Skeletal muscle tissue (tissue), 4 donors: ENCODE measurements around the gene CELA2B. TPM values are rescaled to one million over a fixed set of nuclear protein-coding genes. Genes with fewer than 3 reads are reported as not detected.

Source experiments
- H3K27ac ChIP-seq: one replicate; pipeline ENCODE4 v1.7.0; 2013; ENCODE audit warnings: mild to moderate bottlenecking, low read depth, low read length, inconsistent platforms
- H3K27me3 ChIP-seq, 3 donors: one replicate each; pipeline ENCODE4 v1.7.0; 2013; ENCODE audit warnings: low read length in 3 of 3; ENCODE audit not compliant: control insufficient read depth in 3 of 3, insufficient read depth in 3 of 3
- H3K36me3 ChIP-seq, 3 donors: one replicate each; pipeline ENCODE4 v1.7.0; 2013; ENCODE audit warnings: low read length in 3 of 3; ENCODE audit not compliant: control insufficient read depth in 3 of 3, insufficient read depth in 3 of 3
- H3K4me1 ChIP-seq, 3 donors: one replicate each; pipeline ENCODE4 v1.7.0; 2013; ENCODE audit warnings: low read length in 3 of 3, mild to moderate bottlenecking in 3 of 3; ENCODE audit not compliant: control insufficient read depth in 3 of 3, insufficient read depth in 3 of 3
- H3K4me3 ChIP-seq, 3 donors: one replicate each; pipeline ENCODE4 v1.7.0; 2013; ENCODE audit warnings: low read length in 3 of 3
- H3K9ac ChIP-seq, 3 donors: one replicate each; pipeline ENCODE4 v1.7.0; 2013; ENCODE audit warnings: low read length in 3 of 3, mild to moderate bottlenecking in 3 of 3, moderate library complexity in 2 of 3, low read depth in 1 of 3
- H3K9me3 ChIP-seq, 3 donors: one replicate each; pipeline ENCODE4 v1.7.0; 2013; ENCODE audit warnings: low read length in 3 of 3; ENCODE audit not compliant: control insufficient read depth in 3 of 3
- total RNA-seq: library from RNA; depleted of rRNA; stranded (reverse); fragments of >200 nt; gene quantifications from one replicate; pipeline ENCODE4 v1.2.3, GENCODE V29; 2014
- donor health status: Osteomylitis.

CELA2B gene
- total RNA-seq, 1 donor from 2014 or later = 1.6 TPM

- no peak overlapping the region for H3K4me3 ChIP-seq
- no peak overlapping the region for H3K9ac ChIP-seq
- H3K27ac ChIP-seq = no peak overlapping the region
- H3K27me3 ChIP-seq = peaks cover 0 to 21% (median 3%) of the 10 kb centered on the region in 3 donors
- no peaks in the 10 kb centered on the region for H3K9me3 ChIP-seq
- H3K36me3 ChIP-seq = no peaks in the 10 kb centered on the region
- no peaks in the 10 kb centered on the region for H3K4me1 ChIP-seq
Measured at GRCh38 chr1:15444468-15445389, 31.2 kb upstream of the CELA2B start.

GRCh38 chr1:15445390-15446122 is 30.3 kb upstream of the CELA2B start:
- no peaks in the 10 kb centered on the region for H3K9me3 ChIP-seq

GRCh38 chr1:15446212-15446611 is 29.7 kb upstream of the CELA2B start:
- Histone ChIP-seq H3K27ac (no peak overlapping the region), H3K9me3 (peaks cover 0 to 2% (median 0%) of the 10 kb centered on the region in 3 donors), H3K36me3 (no peaks in the 10 kb centered on the region), H3K27me3 (peaks cover 0 to 17% (median 3%) of the 10 kb centered on the region in 3 donors), H3K4me1 (no peaks in the 10 kb centered on the region), H3K9ac (no peak overlapping the region), H3K4me3 (no peak overlapping the region)

More at GRCh38 chr1:15445390-15446122, 30.3 kb upstream of the CELA2B start:
- Histone ChIP-seq H3K27me3 (peaks cover 0 to 17% (median 3%) of the 10 kb centered on the region in 3 donors), H3K9ac (no peak overlapping the region), H3K36me3 (no peaks in the 10 kb centered on the region), H3K27ac (no peak overlapping the region), H3K4me1 (no peaks in the 10 kb centered on the region), H3K4me3 (no peak overlapping the region)

- Histone ChIP-seq H3K27me3 (peaks cover 0 to 17% (median 3%) of the 10 kb centered on the region in 3 donors), H3K36me3 (no peaks in the 10 kb centered on the region), H3K9me3 (peaks cover 0 to 2% (median 0%) of the 10 kb centered on the region in 3 donors), H3K4me3 (no peak overlapping the region), H3K9ac (no peak overlapping the region), H3K4me1 (no peaks in the 10 kb centered on the region), H3K27ac (no peak overlapping the region)
Measured at GRCh38 chr1:15448877-15449462, 26.9 kb upstream of the CELA2B start.

- Histone ChIP-seq H3K4me1 (no peaks in the 10 kb centered on the region), H3K27me3 (peaks cover 0 to 17% (median 3%) of the 10 kb centered on the region in 3 donors), H3K9ac (no peak overlapping the region), H3K4me3 (no peak overlapping the region), H3K9me3 (peaks cover 0 to 2% (median 0%) of the 10 kb centered on the region in 3 donors), H3K36me3 (no peaks in the 10 kb centered on the region), H3K27ac (no peak overlapping the region)
Measured at GRCh38 chr1:15449567-15449966, 26.3 kb upstream of the CELA2B start.

- H3K27ac ChIP-seq = no peak overlapping the region
- no peak overlapping the region for H3K4me3 ChIP-seq
- no peak overlapping the region for H3K9ac ChIP-seq
Measured at GRCh38 chr1:15451014-15451722, 24.7 kb upstream of the CELA2B start.

GRCh38 chr1:15452216-15452615 is 23.7 kb upstream of the CELA2B start:
- Histone ChIP-seq H3K4me3 (no peak overlapping the region), H3K27ac (no peak overlapping the region), H3K27me3 (peaks cover 0 to 7% (median 0%) of the 10 kb centered on the region in 3 donors), H3K4me1 (no peaks in the 10 kb centered on the region), H3K9me3 (peaks cover 0 to 2% (median 0%) of the 10 kb centered on the region in 3 donors), H3K9ac (no peak overlapping the region), H3K36me3 (no peaks in the 10 kb centered on the region)

More at GRCh38 chr1:15451014-15451722, 24.7 kb upstream of the CELA2B start:
- Histone ChIP-seq H3K4me1 (no peaks in the 10 kb centered on the region), H3K27me3 (peaks cover 0 to 15% (median 3%) of the 10 kb centered on the region in 3 donors), H3K36me3 (no peaks in the 10 kb centered on the region), H3K9me3 (peaks cover 0 to 2% (median 0%) of the 10 kb centered on the region in 3 donors)

GRCh38 chr1:15452866-15453571 is 22.9 kb upstream of the CELA2B start:
- Histone ChIP-seq H3K9me3 (peaks cover 0 to 2% (median 0%) of the 10 kb centered on the region in 3 donors), H3K4me3 (no peak overlapping the region), H3K4me1 (no peaks in the 10 kb centered on the region), H3K27ac (no peak overlapping the region), H3K36me3 (no peaks in the 10 kb centered on the region), H3K27me3 (no peaks in the 10 kb centered on the region), H3K9ac (no peak overlapping the region)

- H3K9ac ChIP-seq = no peak overlapping the region
- no peak overlapping the region for H3K4me3 ChIP-seq
- H3K27me3 ChIP-seq = no peaks in the 10 kb centered on the region
- peaks cover 0 to 2% (median 0%) of the 10 kb centered on the region in 3 donors for H3K9me3 ChIP-seq
- no peaks in the 10 kb centered on the region for H3K36me3 ChIP-seq
- no peaks in the 10 kb centered on the region for H3K4me1 ChIP-seq
- no peak overlapping the region for H3K27ac ChIP-seq
Measured at GRCh38 chr1:15453734-15454133, 22.2 kb upstream of the CELA2B start.
